Endothelial cell of umbilical vein (primary cell): ENCODE data around the gene TMEM62. TPM values are rescaled to one million over a fixed set of nuclear protein-coding genes. Genes with fewer than 3 reads are reported as not detected.
"Not testable (repeated sequence)": the region's sequence is repeated elsewhere in the genome, so short reads cannot be mapped to it uniquely, and the experiment has no call there.

Experiments used
- BruUV-seq: library from RNA; stranded (reverse); fragments of 400-500 nt; replicated peaks from 2 replicates; lab custom pipeline; 2021; lab: Mats Ljungman, UMichigan
- CTCF ChIA-PET: fragments of 300-600, 350-600 bp; sonication (Branson Sonifier 250); formaldehyde crosslinking; loops from one replicate; lab custom pipeline; 2021; ENCODE audit warnings: antibody characterized with exemption, inconsistent platforms; lab: Charles Lee
- POLR2A ChIA-PET: fragments of 300-600, 350-600 bp; sonication (Branson Sonifier 250); formaldehyde crosslinking; loops from one replicate; lab custom pipeline; 2021; ENCODE audit warnings: antibody characterized with exemption, inconsistent platforms; lab: Charles Lee
- DNase-seq: peaks from one replicate; pipeline ENCODE4 v3.0.0-alpha.2; 2011; ENCODE audit warnings: low read depth, low spot score
- FAIRE-seq: peaks from 2 replicates; lab custom pipeline; 2011; peaks lifted over from hg19 to GRCh38; lab: Jason Lieb, UNC
- H2AFZ ChIP-seq: 2 replicates; pipeline ENCODE4 v1.6.0; 2012; ENCODE audit warnings: low read depth, low read length, control low read depth, inconsistent platforms
- H3K27ac ChIP-seq: 2 replicates; pipeline ENCODE4 v1.5.1; 2011; ENCODE audit warnings: low read depth, mild to moderate bottlenecking, control low read depth, low read length, moderate library complexity; ENCODE audit not compliant: insufficient read depth
- H3K27me3 ChIP-seq, 2 experiments: 2 replicates each; pipeline versions ENCODE4 v1.6.0 to v1.6.1; 2011; ENCODE audit warnings: low read length in 2 of 2, mixed read lengths in 1 of 2; ENCODE audit not compliant: control insufficient read depth in 2 of 2, insufficient read depth in 2 of 2
- H3K36me3 ChIP-seq, 2 experiments: 2 replicates in 1 of 2; 3 replicates in 1 of 2; pipeline ENCODE4 v1.5.1; 2011; ENCODE audit warnings: low read length in 2 of 2, mild to moderate bottlenecking in 1 of 2, moderate library complexity in 1 of 2; ENCODE audit not compliant: control insufficient read depth in 2 of 2, insufficient read depth in 2 of 2; ENCODE audit errors: extremely low read depth in 1 of 2
- H3K4me1 ChIP-seq: 3 replicates; pipeline ENCODE4 v1.5.1; 2011; ENCODE audit warnings: mild to moderate bottlenecking, low read length; ENCODE audit not compliant: control insufficient read depth, insufficient read depth; ENCODE audit errors: extremely low read depth
- H3K4me2 ChIP-seq: 2 replicates; pipeline ENCODE4 v1.6.1; 2011; ENCODE audit warnings: low read length, control low read depth, mixed read lengths; ENCODE audit not compliant: insufficient read depth
- H3K4me3 ChIP-seq, 3 experiments: fragments of 200-600 bp in 1 of 3; sonication (generic), shearing (Covaris generic) in 1 of 3; replicated peaks in 1 of 3; 2 replicates each; pipeline ENCODE4 v1.5.1; 2011 to 2016; ENCODE audit warnings: control low read depth in 3 of 3, low read length in 3 of 3, mild to moderate bottlenecking in 2 of 3, inconsistent platforms in 1 of 3, low read depth in 1 of 3, moderate library complexity in 1 of 3; ENCODE audit not compliant: insufficient read depth in 1 of 3
- H3K79me2 ChIP-seq: 2 replicates; pipeline ENCODE4 v1.6.0; 2012; ENCODE audit warnings: low read length, inconsistent platforms; ENCODE audit not compliant: control insufficient read depth, insufficient read depth
- H3K9ac ChIP-seq: replicated peaks from 2 replicates; pipeline ENCODE3; 2011; ENCODE audit warnings: low read length, control low read depth; ENCODE audit not compliant: insufficient read depth; ENCODE audit errors: extremely low read depth
- H3K9me1 ChIP-seq: replicated peaks from 3 replicates; pipeline ENCODE4 v1.6.0; 2011; ENCODE audit warnings: mild to moderate bottlenecking, low read length; ENCODE audit not compliant: control insufficient read depth, insufficient read depth; ENCODE audit errors: extremely low read depth
- H3K9me3 ChIP-seq: replicated peaks from 2 replicates; pipeline ENCODE4 v1.5.1; 2012; ENCODE audit warnings: low read length, inconsistent platforms; ENCODE audit not compliant: control insufficient read depth, insufficient read depth
- H4K20me1 ChIP-seq: replicated peaks from 2 replicates; pipeline ENCODE3; 2011; ENCODE audit warnings: mild to moderate bottlenecking, low read length; ENCODE audit not compliant: control insufficient read depth, insufficient read depth; ENCODE audit errors: extremely low read depth
- POLR2AphosphoS5 ChIP-seq: IDR thresholded peaks from 2 replicates; pipeline ENCODE4 v1.6.1; 2012; ENCODE audit warnings: low read depth, mild to moderate bottlenecking, control low read depth, low read length, moderate library complexity; ENCODE audit not compliant: insufficient read depth
- dilution Hi-C: fragments of 300-500 bp; cut with MboI; formaldehyde crosslinking; loops from one replicate; pipeline ENCODE4 v1.15.0; 2019; ENCODE audit warnings: low sequenced_read_pairs; ENCODE audit not compliant: extremely low pct_ligation_motif_present
- intact Hi-C: fragments of 100-400 bp; cut with micrococcal nuclease; formaldehyde crosslinking; loops from one replicate; pipeline ENCODE4 v1.10.0; 2022
- polyA plus RNA-seq, 4 experiments: library from polyadenylated mRNA; depleted of rRNA in 3 of 4; stranded (reverse) in 3 of 4; unstranded in 1 of 4; fragments of >200 nt; gene quantifications; 2 replicates each; pipeline versions ENCODE4 v1.2.1 to v1.2.3, GENCODE V29; 2011 to 2012; ENCODE audit warnings: missing spikeins in 1 of 4
- total RNA-seq: library from RNA; stranded (reverse); gene quantifications from 2 replicates; pipeline ENCODE4 v1.2.3, GENCODE V29; 2021
- TF ChIP-seq, protein P1 (sequence below), 2 donors: IDR thresholded peaks; 1 replicate in 1 of 2; 2 replicates in 1 of 2; pipeline ENCODE4 v1.5.1; 2011; ENCODE audit warnings: low read length in 2 of 2, mild to moderate bottlenecking in 2 of 2, moderate library complexity in 2 of 2, control low read depth in 1 of 2, inconsistent platforms in 1 of 2, low read depth in 1 of 2; ENCODE audit not compliant: insufficient read depth in 1 of 2; ENCODE audit errors: extremely low read depth in 1 of 2

Gene TMEM62
- total and polyA plus RNA-seq, 2 donors (not counting 3 experiments of a cell fraction or from before 2014, with no cell fraction given), result 10.4 to 22.2 TPM

DNA sequence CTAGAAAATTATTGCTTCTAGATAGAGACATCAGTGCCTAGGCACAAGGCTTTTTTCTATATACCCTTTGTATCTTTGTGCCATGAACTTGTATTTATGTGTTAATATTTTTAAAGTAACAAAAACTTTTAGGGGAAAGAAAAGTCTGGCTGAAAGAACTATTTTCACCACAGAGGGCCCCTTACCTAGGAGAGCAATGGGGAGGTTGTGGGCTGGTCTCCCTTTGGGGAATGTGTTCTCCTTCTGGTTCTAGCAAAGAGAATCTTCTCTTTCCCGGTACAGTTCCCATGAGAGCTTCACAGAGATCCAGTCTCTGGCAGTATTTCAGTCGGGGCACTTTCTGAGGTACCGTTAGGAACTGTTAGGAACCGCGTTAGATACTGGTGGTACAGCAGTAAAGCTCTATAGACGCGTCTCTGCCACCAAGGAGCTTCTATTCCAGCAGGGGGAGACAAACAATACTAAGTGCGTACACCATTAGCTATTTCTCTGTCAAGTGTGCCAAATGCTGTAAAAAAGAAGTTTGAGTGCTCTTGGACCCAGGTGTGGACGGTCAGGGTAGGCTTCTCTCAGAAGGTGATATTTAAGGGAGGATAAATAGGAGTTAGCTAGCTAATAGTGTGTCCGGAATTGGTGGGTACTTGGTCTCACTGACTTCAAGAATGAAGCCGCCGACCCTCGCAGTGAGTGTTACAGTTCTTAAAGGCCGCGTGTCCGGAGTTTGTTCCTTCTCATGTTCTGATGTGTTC, 92.0 kb downstream of the TMEM62 start:
- POLR2A ChIA-PET, result interaction anchor here (1.1 kb wide), 1 partner anchor 60 kb away, joined by 3 read pairs; no protein-coding TSS in a partner anchor
- H3K27me3 ChIP-seq, result peaks cover 8 to 19% of the 10 kb centered on the region in 2 experiments
- H3K4me2 ChIP-seq, result no peak overlapping the region
- no peak overlapping the region for H2AFZ ChIP-seq
- BruUV-seq, result no TSS peak
- dilution Hi-C loops (no loop called here), intact Hi-C loops (loop anchor here (1.0 kb wide), 2 partner anchors 43 to 60 kb away; no protein-coding TSS in a partner anchor)
- CTCF ChIA-PET, result interaction anchor here (0.6 to 10.5 kb wide), 36 partner anchors 9 to 289 kb away, joined by 3 to 427 read pairs (median 6); partner anchors contain the start of genes TGM5 and UBR1
- no peak overlapping the region for H3K27ac ChIP-seq
- no peak overlapping the region for H3K9ac ChIP-seq
- TF ChIP-seq, protein P1, sequence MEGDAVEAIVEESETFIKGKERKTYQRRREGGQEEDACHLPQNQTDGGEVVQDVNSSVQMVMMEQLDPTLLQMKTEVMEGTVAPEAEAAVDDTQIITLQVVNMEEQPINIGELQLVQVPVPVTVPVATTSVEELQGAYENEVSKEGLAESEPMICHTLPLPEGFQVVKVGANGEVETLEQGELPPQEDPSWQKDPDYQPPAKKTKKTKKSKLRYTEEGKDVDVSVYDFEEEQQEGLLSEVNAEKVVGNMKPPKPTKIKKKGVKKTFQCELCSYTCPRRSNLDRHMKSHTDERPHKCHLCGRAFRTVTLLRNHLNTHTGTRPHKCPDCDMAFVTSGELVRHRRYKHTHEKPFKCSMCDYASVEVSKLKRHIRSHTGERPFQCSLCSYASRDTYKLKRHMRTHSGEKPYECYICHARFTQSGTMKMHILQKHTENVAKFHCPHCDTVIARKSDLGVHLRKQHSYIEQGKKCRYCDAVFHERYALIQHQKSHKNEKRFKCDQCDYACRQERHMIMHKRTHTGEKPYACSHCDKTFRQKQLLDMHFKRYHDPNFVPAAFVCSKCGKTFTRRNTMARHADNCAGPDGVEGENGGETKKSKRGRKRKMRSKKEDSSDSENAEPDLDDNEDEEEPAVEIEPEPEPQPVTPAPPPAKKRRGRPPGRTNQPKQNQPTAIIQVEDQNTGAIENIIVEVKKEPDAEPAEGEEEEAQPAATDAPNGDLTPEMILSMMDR (IDR thresholded peaks at IDR 0.05; ENCODE audit: extremely low read depth in 1 of 2, insufficient read depth in 1 of 2, low read depth in 1 of 2, low read length in 2 of 2), result peak; percentile 73 to 76
- no peak for TF ChIP-seq POLR2AphosphoS5
- H3K9me1 ChIP-seq, result no peaks in the 10 kb centered on the region
- H3K79me2 ChIP-seq, result no peaks in the 10 kb centered on the region
- DNase-seq, result peak; percentile 56
- FAIRE-seq, result peak; percentile 74
- H3K36me3 ChIP-seq, result no peaks in the 10 kb centered on the region
- H3K9me3 ChIP-seq, result no peaks in the 10 kb centered on the region
- H3K4me1 ChIP-seq, result no peaks in the 10 kb centered on the region
- no peak overlapping the region for H3K4me3 ChIP-seq
- H4K20me1 ChIP-seq, result no peaks in the 10 kb centered on the region

DNA sequence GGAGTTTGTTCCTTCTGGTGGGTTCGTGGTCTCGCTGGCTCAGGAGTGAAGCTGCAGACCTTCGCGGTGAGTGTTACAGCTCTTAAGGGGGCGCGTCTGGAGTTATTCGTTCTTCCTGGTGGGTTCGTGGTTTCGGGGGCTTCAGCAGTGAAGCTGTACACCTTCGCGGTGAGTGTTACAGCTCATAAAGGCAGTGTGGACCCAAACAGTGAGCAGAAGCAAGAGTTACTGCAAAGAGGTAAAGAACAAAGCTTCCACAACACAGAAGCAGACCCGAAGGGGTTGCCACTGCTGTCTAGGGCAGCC, 92.5 kb downstream of the TMEM62 start:
- H4K20me1 ChIP-seq, H2AFZ ChIP-seq, dilution Hi-C loops, H3K4me3 ChIP-seq, H3K79me2 ChIP-seq, H3K27ac ChIP-seq, H3K4me1 ChIP-seq, H3K9me1 ChIP-seq, FAIRE-seq, H3K9me3 ChIP-seq, H3K36me3 ChIP-seq, DNase-seq, BruUV-seq, H3K4me2 ChIP-seq, H3K9ac ChIP-seq: not testable (repeated sequence)
- CTCF ChIA-PET, result interaction anchor here (0.6 to 10.5 kb wide), 36 partner anchors 9 to 288 kb away, joined by 3 to 427 read pairs (median 6); partner anchors contain the start of genes TGM5 and UBR1
- POLR2A ChIA-PET, result interaction anchor here (1.1 kb wide), 1 partner anchor 60 kb away, joined by 3 read pairs; no protein-coding TSS in a partner anchor
- peaks cover 7 to 19% of the 10 kb centered on the region in 2 experiments for H3K27me3 ChIP-seq
- intact Hi-C loops, result loop anchor here (1.0 kb wide), 2 partner anchors 42 to 59 kb away; no protein-coding TSS in a partner anchor
